ENCODE data around the gene BCL10.
"Not testable (repeated sequence)": the region's sequence is repeated elsewhere in the genome, so short reads cannot be mapped to it uniquely, and the experiment has no call there.

BCL10 gene

DNA sequence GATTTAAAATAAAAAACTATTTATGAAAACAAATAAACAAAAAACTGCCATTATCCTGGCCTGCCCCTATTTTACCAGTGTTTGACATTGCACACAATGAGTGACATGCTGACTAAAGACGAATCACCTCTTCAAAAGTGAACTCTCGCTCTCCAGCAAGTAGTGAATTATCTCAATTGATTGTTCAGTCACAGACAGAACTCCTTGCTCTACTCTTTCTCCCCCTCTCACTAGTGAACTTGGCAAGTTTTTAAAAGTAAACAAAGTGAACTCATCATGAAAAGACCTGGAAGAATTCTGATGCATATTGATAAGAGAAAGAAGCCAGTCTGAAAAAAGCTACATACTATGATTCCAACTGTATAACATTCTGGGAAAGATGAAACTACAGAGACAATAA is 12.3 kb downstream of the BCL10 start:
- DNase-seq (ENCODE audit: low read depth in 2 of 2), result no peak

GRCh38 chr1:85262985-85263384 is 13.4 kb downstream of the BCL10 start:
- DNase-seq (ENCODE audit: low read depth in 2 of 2), result no peak

GRCh38 chr1:85259912-85260274 is 16.5 kb downstream of the BCL10 start:
- no peak for DNase-seq (ENCODE audit: low read depth in 2 of 2)

DNA sequence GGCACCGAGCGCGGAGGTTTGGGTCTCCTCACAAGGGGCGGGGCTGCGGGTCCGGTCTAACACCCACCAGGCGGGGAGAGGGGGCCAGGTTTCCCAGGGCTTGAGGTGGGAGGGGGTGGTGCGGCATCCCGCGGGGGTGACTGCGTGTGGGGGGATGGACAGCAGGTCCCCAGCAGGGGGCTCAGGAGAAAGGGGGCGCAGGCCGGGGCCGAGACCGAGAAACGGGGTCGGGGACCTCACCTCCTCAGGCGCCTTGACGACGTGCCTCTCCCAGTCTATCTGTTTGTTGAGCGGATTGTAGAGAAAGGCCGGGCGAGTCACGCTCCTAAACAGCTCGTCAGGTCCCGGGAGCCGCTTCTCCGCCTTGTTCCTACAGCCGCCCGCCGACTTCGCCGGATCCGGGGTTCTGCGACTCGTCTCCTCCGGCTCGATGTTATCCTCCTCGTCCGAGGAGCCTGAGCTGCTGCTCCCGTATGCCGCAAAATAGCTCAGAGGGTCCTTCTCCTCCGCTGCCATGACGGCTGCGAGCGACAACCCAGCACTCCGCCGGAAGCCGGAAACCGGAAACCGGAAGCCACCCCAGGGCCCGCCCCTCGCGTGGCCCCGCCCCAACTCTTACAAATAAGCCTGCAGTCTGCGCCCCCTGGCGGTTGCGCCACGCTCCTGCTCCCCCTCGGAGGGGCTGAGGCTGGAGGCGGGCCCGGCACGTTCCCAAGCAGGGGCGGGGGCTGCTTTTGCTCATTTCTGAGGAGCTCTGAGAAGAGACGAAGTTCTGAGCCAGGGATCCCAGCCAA is 17.1 kb downstream of the BCL10 start, which contains the start of gene C1orf52:
TSS of gene C1orf52 (minus strand) at position 545 of the 794 bp plus-strand sequence. CDS start at position 516, 29 bp downstream.
- DNase-seq (ENCODE audit: low read depth in 2 of 2), result peak; percentile 86 to 94

DNA sequence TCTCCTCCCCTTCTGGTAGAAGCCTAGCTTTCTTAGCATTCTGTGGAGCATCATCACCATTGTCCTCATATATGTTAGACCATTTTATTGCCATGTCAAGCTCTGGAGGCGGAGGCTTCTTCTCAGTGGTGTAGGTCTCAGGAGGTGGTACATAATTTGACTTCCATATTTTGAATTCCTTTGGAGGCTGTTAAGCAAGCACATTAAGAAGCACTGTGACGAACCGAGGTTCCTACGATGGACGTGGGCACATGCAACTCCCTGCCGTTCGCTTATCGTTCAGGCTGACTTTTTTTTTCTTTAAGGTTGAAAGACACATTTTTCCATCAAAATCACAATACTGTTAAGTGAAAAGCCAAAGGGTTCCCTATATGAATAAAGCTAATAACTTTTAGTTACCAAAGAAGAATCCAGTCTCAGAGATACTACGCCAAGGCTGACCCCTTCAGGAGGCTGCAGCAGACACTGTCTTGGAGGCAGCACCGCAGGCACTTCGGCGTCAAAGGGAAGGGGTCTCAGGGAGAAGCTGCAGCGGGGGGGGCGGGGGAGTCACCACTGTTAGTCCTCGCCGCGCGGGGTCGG is 17.8 kb downstream of the BCL10 start:
- DNase-seq (ENCODE audit: low read depth in 2 of 2), result no peak

DNA sequence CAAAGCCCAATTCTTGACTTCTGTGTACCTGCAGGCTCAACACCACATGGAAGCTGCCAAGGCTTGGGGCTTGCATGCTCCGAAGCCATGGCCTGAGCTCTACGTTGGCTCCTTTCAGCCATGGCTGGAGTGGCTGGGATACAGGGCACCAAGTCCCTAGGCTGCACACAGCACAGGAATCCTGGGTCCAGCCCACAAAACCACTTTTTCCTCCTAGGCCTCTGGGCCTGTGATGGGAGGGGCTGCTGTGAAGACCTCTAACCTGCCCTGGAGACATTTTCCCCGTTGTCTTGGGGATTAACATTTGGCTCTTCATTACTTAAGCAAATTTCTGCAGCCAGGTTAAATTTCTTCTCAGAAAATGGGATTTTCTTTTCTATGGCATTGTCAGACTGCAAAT is 27.4 kb downstream of the BCL10 start:
- DNase-seq (ENCODE audit: low read depth in 2 of 2), result not testable (repeated sequence)

- DNase-seq (ENCODE audit: low read depth in 2 of 2), result no peak
These were observed 30.5 kb downstream of the BCL10 start for GRCh38 chr1:85245891-85246290.

- no peak for DNase-seq (ENCODE audit: low read depth in 2 of 2)
These were observed 31.0 kb downstream of the BCL10 start for GRCh38 chr1:85245456-85245855.

DNA sequence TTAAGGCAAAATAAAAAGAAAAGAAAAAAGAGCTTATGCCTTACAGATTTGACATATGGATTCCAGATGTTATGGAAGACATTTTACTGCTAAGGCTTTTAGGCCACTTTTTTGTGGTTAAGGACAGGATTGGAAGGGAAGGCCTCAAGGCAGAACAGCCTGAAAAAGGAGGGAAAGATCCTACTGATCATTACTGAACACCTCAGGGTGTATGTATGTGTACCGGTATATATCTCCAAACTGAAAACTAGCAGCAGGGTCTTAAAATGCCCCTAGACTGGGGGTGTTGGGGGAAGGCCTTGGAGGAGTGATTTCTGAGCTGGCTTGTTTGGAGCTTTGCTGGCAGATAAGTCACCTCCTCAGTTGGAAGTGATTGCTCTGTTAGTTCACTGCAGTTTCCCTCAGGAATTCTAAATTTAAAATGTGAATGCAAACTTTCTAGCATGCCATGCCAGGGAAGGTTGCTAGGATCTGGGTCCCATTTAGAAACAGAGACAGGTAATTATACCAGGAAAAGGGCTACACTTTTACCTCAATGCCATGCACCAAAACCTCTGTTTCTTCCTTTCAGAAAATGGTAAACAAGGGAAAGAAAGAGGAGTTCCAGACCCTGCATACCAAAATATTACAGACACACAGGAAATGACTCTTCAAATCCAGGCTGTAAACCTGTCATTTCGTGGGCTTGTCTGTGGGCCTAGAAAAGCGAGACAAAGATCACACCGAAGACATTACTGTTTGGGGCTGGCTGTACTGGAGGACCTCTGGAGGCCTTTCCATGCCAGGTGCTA is 32.0 kb downstream of the BCL10 start:
- DNase-seq (ENCODE audit: low read depth in 2 of 2), result no peak

DNA sequence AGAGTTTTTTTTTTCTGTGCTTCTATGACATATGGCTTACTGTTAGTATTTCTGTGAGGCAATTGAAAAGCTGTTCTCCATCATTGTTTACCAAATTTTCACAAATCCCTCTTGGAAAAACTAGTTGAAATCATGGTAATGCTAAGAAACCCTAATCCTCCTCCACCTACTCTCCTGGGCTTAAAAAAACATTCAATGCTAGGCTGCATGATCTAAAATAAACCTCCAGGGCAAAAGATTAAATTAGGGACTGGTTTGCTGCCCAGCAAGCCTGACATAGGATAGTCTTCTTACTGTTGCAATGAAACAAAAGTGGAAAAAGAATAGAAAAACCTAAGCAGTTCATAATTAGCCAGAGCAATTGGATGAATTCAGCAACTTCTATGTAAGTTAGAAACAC is 33.1 kb downstream of the BCL10 start:
- no peak for DNase-seq (ENCODE audit: low read depth in 2 of 2)

DNA sequence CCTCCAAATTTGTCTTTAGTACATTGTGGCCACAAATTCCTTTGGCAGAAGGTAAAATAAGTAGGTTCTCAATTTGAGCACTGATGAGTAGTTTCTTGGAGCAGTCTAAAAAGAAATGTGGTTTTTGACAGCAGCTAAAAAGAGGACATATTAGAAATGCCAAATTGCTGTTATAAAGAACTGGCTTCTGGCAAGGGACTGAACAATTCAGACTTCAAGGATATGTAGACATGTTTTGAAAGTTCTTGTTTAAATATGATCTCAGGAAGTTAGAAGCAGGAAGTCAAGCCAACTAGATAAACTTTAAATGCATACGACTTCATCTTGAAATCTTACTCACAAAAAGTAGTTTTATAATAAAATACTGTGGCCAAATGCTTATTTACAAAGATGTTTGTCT is 35.8 kb downstream of the BCL10 start:
- DNase-seq (ENCODE audit: low read depth in 2 of 2), result no peak

- DNase-seq (ENCODE audit: low read depth in 2 of 2), result no peak
These were observed 36.2 kb downstream of the BCL10 start for GRCh38 chr1:85240174-85240601.

DNA sequence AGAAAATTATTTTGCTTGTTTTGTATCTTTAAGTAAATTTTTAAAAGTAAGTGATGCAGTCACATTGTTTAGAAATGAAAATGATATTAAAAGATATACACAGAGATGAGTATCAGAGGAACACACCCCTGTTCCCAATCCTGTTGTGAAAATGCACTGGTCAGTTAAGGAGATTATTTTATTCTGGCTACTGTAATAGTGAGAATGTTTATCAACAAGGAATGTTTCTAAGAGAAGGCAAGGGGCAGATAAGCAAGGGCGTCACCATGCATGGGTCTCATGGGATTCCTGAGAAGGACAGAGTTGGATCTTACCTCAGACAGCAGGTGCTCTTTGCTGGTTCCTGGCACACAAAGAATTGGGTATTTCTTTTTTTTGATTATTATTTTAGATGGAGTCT is 38.8 kb downstream of the BCL10 start:
- DNase-seq (ENCODE audit: low read depth in 2 of 2), result no peak

GRCh38 chr1:85230305-85230977 is 46.0 kb downstream of the BCL10 start:
- no peak for DNase-seq (ENCODE audit: low read depth in 2 of 2)

DNA sequence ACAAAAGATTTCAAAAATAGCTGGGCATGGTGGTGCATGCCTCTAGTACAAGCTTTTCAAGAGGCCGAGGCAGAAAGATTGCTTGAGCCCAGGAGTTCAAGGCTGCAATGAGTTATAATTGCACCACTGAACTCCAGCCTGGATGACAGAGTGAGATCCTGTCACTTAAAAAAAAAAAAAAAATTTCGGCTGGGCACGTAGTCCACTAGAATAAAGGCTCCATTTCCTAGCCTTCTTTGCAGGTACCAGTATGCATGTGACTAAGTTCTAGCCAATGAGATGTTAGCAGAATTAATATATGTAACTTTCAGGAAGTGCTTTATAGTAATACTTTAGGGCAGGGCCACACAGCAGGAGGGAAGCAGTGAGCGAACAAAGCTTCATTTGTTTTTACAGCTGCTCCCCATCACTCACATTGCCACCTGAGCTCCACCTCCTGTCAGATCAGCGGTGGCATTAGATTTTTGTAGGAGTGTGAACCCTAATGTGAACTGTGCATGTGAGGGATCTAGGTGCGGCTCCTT is 46.8 kb downstream of the BCL10 start:
- DNase-seq (ENCODE audit: low read depth in 2 of 2), result no peak

GRCh38 chr1:85228972-85229371 is 47.5 kb downstream of the BCL10 start:
- no peak for DNase-seq (ENCODE audit: low read depth in 2 of 2)

- DNase-seq (ENCODE audit: low read depth in 2 of 2), result no peak
These were observed 50.6 kb downstream of the BCL10 start for GRCh38 chr1:85225624-85226380.

DNA sequence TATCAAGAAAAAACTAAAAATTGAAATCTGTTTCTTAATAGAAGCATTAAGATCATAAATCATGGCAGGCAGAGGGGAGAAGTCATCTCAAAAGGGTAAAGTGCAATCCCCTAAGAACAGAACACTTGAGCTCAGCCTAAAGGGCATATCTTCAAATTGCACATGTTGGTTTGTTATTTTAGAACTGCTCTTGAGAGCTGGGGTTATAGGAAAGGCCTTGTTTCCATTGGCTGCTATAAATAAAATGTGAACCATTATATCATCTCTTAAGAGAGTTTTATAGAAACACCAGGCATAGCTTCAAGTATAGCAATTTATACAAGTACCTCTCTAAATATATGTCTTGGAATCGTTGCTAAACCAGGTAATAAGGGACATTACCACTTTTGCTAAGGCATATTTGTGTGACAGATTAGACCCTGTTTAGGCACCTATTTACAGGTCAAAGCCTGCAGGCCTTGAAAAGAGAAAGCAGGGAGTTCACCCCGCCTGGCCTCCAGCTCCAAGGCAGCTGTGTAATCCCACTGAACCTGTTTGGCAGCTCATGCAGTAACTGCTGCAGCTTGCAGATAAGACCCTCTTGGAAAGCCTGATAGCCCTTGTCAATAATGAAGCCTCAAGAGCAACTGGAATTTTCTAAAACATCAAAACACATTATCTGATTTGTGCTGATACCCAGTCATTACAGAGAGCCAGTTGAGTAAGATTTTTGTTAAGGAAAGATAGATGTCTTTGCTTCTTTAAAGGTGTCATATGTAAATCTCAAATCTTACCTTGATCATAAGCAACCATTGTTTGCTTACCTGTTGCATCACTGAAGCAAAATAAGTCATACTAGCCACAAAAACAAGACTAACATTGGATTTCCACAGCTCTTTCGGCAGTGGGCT is 51.5 kb downstream of the BCL10 start:
- DNase-seq (ENCODE audit: low read depth in 2 of 2), result no peak

DNA sequence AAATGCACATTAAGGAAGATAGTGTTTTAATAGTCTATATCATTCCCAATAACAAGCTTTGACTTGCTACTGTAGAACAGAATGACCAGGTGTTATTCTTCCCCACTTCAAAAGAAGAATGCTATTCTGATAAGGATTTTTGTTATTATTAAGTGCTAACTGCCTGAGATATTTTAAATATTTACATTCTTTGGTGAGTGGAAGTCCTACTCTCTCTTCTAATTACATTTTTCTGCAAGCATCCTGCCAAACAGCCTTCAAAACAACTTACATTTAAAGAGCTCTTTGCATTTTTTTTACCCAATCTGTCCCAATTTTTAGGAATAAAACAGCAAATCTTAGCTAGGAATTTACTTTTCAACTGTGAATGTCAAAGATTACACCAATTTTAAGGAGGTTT is 52.1 kb downstream of the BCL10 start:
- DNase-seq (ENCODE audit: low read depth in 2 of 2), result no peak

DNA sequence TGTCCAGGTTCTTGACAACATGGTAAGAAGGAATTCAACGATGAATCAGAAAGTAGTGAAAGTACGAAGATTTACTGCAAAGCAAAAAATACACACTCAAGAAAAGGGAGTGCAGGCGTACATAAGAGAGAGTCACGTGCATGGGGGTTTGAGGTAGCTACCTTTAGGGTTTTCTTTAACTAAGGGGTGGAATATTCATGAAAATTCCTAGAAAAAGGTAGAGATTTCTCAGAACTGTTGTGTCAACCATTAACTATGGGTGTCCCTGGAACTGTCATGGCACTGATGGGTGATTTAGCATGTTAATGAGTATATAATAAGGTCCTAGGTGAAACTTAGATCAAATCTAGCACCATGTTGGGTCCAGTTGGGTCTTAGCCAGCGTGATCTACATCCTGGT is 53.1 kb downstream of the BCL10 start:
- DNase-seq (ENCODE audit: low read depth in 2 of 2), result no peak
